H9 (cell line): ENCODE results near the gene IFIH1. TPM values are rescaled to one million over a fixed set of nuclear protein-coding genes. Genes with fewer than 3 reads are reported as not detected.

ENCODE experiments used
- DNase-seq: peaks from one replicate; pipeline ENCODE4 v3.0.0-alpha.2; 2017
- H2AFZ ChIP-seq: one replicate; pipeline ENCODE4 v1.6.1; 2013; ENCODE audit warnings: mild to moderate bottlenecking, low read length, control low read depth, moderate library complexity
- H2AK5ac ChIP-seq: 2 replicates; pipeline ENCODE4 v1.6.1; 2013; ENCODE audit warnings: low read length, control low read depth, mixed read lengths; ENCODE audit not compliant: insufficient read length
- H2BK120ac ChIP-seq: one replicate; pipeline ENCODE4 v1.6.1; 2013; ENCODE audit warnings: low read depth, mild to moderate bottlenecking, low read length, control low read depth, inconsistent platforms; ENCODE audit not compliant: poor library complexity, severe bottlenecking
- H2BK12ac ChIP-seq: 2 replicates; pipeline ENCODE4 v1.6.1; 2013; ENCODE audit warnings: low read length, control low read depth, mixed read lengths, low read depth; ENCODE audit not compliant: insufficient read length
- H2BK15ac ChIP-seq: 2 replicates; pipeline ENCODE4 v1.6.1; 2013; ENCODE audit warnings: low read depth, low read length, control low read depth
- H2BK20ac ChIP-seq: one replicate; pipeline ENCODE4 v1.6.1; 2013; ENCODE audit warnings: low read depth, mild to moderate bottlenecking, low read length, control low read depth, inconsistent platforms; ENCODE audit not compliant: poor library complexity, severe bottlenecking
- H2BK5ac ChIP-seq: 2 replicates; pipeline ENCODE4 v1.6.1; 2013; ENCODE audit warnings: low read length, control low read depth, mixed read lengths; ENCODE audit not compliant: insufficient read length
- H3K14ac ChIP-seq: 2 replicates; pipeline ENCODE4 v1.6.1; 2013; ENCODE audit warnings: low read length, control low read depth; ENCODE audit not compliant: insufficient read depth
- H3K18ac ChIP-seq: 2 replicates; pipeline ENCODE4 v1.6.1; 2013; ENCODE audit warnings: low read depth, mild to moderate bottlenecking, mixed read lengths, low read length, control low read depth; ENCODE audit not compliant: insufficient read length
- H3K23ac ChIP-seq: 2 replicates; pipeline ENCODE4 v1.6.1; 2013; ENCODE audit warnings: low read length, control low read depth, mixed read lengths, low read depth; ENCODE audit not compliant: insufficient read length
- H3K23me2 ChIP-seq: 2 replicates; pipeline ENCODE4 v1.6.1; 2013; ENCODE audit warnings: low read depth, mild to moderate bottlenecking, mixed read lengths, low read length, control low read depth; ENCODE audit not compliant: insufficient read length, poor library complexity, severe bottlenecking
- H3K27ac ChIP-seq: 2 replicates; pipeline ENCODE4 v1.5.1; 2013; ENCODE audit warnings: low read length, control low read depth, mixed read lengths, low read depth; ENCODE audit not compliant: insufficient read length
- H3K27me3 ChIP-seq: 2 replicates; pipeline ENCODE4 v1.6.1; 2013; ENCODE audit warnings: low read length, control low read depth, inconsistent platforms; ENCODE audit not compliant: insufficient read depth
- H3K4ac ChIP-seq: 2 replicates; pipeline ENCODE4 v1.6.1; 2013; ENCODE audit warnings: low read depth, mild to moderate bottlenecking, control low read depth, inconsistent platforms, low read length, moderate library complexity
- H3K4me1 ChIP-seq: 2 replicates; pipeline ENCODE4 v1.6.1; 2013; ENCODE audit warnings: low read length, control low read depth, inconsistent platforms; ENCODE audit not compliant: insufficient read depth
- H3K4me2 ChIP-seq: 2 replicates; pipeline ENCODE4 v1.6.1; 2013; ENCODE audit warnings: low read length, control low read depth, mixed read lengths; ENCODE audit not compliant: insufficient read length, insufficient read depth
- H3K56ac ChIP-seq: 2 replicates; pipeline ENCODE4 v1.6.1; 2013; ENCODE audit warnings: low read depth, mild to moderate bottlenecking, mixed read lengths, low read length, control low read depth; ENCODE audit not compliant: insufficient read length
- H3K79me1 ChIP-seq: 2 replicates; pipeline ENCODE4 v1.6.1; 2013; ENCODE audit warnings: low read depth, mild to moderate bottlenecking, moderate library complexity, low read length, control low read depth, inconsistent platforms; ENCODE audit not compliant: insufficient read depth, poor library complexity, severe bottlenecking
- H3K79me2 ChIP-seq: 2 replicates; pipeline ENCODE4 v1.6.1; 2013; ENCODE audit warnings: low read length, control low read depth, inconsistent platforms; ENCODE audit not compliant: insufficient read depth
- H3K9ac ChIP-seq: 2 replicates; pipeline ENCODE4 v1.6.1; 2013; ENCODE audit warnings: low read length, control low read depth, mixed read lengths; ENCODE audit not compliant: insufficient read length; ENCODE audit errors: extremely low read depth
- H3K9me3 ChIP-seq: one replicate; pipeline ENCODE4 v1.6.1; 2013; ENCODE audit warnings: low read depth, low read length, inconsistent platforms; ENCODE audit not compliant: control insufficient read depth
- H3T11ph ChIP-seq: one replicate; pipeline ENCODE4 v1.6.1; 2013; ENCODE audit warnings: mild to moderate bottlenecking, low read length, control low read depth, inconsistent platforms
- H4K20me1 ChIP-seq: one replicate; pipeline ENCODE4 v1.6.1; 2013; ENCODE audit not compliant: control insufficient read depth, insufficient read length, insufficient read depth
- H4K5ac ChIP-seq: 2 replicates; pipeline ENCODE4 v1.6.1; 2013; ENCODE audit warnings: low read depth, mild to moderate bottlenecking, mixed read lengths, low read length, control low read depth; ENCODE audit not compliant: insufficient read length
- H4K8ac ChIP-seq: replicated peaks from 2 replicates; pipeline ENCODE4 v1.6.1; 2013; ENCODE audit warnings: low read length, control low read depth, mixed read lengths, low read depth; ENCODE audit not compliant: insufficient read length
- H4K91ac ChIP-seq: 2 replicates; pipeline ENCODE4 v1.6.1; 2013; ENCODE audit warnings: low read depth, mild to moderate bottlenecking, moderate library complexity, mixed read lengths, low read length, control low read depth; ENCODE audit not compliant: insufficient read length
- H3K27ac Mint-ChIP-seq, 3 experiments: 2 replicates in 2 of 3; 3 replicates in 1 of 3; pipeline ENCODE4 v1.8.0; 2020 to 2021; ENCODE audit warnings: mixed read lengths in 3 of 3, mild to moderate bottlenecking in 1 of 3, moderate library complexity in 1 of 3
- H3K27me3 Mint-ChIP-seq: 2 replicates; pipeline ENCODE4 v1.8.0; 2021; ENCODE audit warnings: low read depth, mild to moderate bottlenecking, moderate library complexity, mixed read lengths
- H3K36me3 Mint-ChIP-seq, 3 experiments: 2 replicates in 2 of 3; 3 replicates in 1 of 3; pipeline ENCODE4 v1.8.0; 2020 to 2021; ENCODE audit warnings: low read depth in 3 of 3, mixed read lengths in 3 of 3; ENCODE audit not compliant: insufficient read depth in 1 of 3
- H3K4me1 Mint-ChIP-seq, 2 experiments: 2 replicates each; pipeline ENCODE4 v1.8.0; 2020; ENCODE audit warnings: mixed read lengths in 2 of 2
- H3K4me3 Mint-ChIP-seq, 2 experiments: 2 replicates in 1 of 2; 3 replicates in 1 of 2; pipeline ENCODE4 v1.8.0; 2020 to 2021; ENCODE audit warnings: mild to moderate bottlenecking in 2 of 2, mixed read lengths in 2 of 2, moderate library complexity in 1 of 2
- H3K9me3 Mint-ChIP-seq, 2 experiments: 2 replicates in 1 of 2; 3 replicates in 1 of 2; pipeline ENCODE4 v1.8.0; 2020; ENCODE audit warnings: mild to moderate bottlenecking in 2 of 2, mixed read lengths in 2 of 2, moderate library complexity in 1 of 2
- WGBS: extraction: QIAGEN DNeasy Blood & Tissue Kit; methylation state at CpG from one replicate; pipeline ENCODE4 v1.1.7; 2013; ENCODE audit warnings: missing lambda C conversion rate, low lambda C conversion rate, mixed read lengths; ENCODE audit not compliant: insufficient read length; ENCODE audit errors: extremely low coverage; 5-methylcytosine and 5-hydroxymethylcytosine counted together
- total RNA-seq: library from RNA; stranded (reverse); gene quantifications from 2 replicates; pipeline ENCODE4 v1.2.1, GENCODE V29; 2021
- TF ChIP-seq, protein P1 (sequence below): fragments of 200-600 bp; sonication (generic); conservative IDR thresholded peaks from 3 replicates; pipeline ENCODE4 v1.8.0; 2021; ENCODE audit warnings: antibody characterized with exemption, mild to moderate bottlenecking

The IFIH1 gene
- total RNA-seq, 1 experiment from 2014 or later: 0.81 TPM

DNA sequence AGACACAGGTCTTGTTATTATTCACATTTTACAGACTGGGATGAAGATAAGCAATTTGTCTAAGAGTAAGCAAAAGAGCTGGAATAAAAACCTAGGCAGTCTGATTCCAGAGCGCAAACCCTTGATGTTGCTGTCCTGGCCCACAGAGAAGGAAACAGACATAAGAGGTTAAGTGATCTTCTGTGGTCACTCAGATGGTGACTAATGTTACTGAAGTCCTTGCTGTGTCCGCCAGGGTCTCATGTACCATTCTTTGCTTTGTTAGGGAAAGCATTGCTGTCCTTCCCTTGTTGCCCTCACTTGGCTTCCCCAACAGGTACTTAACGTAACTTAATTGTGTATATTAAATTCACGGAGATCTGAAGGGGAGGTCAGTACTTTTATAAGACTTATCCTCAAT is 60.3 kb downstream of the IFIH1 start:
- Histone ChIP-seq H3K18ac (no peak overlapping the region), H3K4me2 (no peak overlapping the region), H4K8ac (no peak overlapping the region), H2AK5ac (no peak overlapping the region), H4K5ac (no peak overlapping the region), H3K14ac (no peak overlapping the region), H3K23ac (no peak overlapping the region), H2BK5ac (no peak overlapping the region), H2BK120ac (no peak overlapping the region), H3K27me3 (no peaks in the 10 kb centered on the region), H3K4ac (no peak overlapping the region), H2BK20ac (no peak overlapping the region), H2BK15ac (no peak overlapping the region), H3K79me2 (no peaks in the 10 kb centered on the region), H3K9ac (no peak overlapping the region), H3K27ac (no peak overlapping the region), H2AFZ (no peak overlapping the region), H3K9me3 (no peaks in the 10 kb centered on the region), H3K4me1 (no peaks in the 10 kb centered on the region), H4K20me1 (no peaks in the 10 kb centered on the region), H2BK12ac (no peak overlapping the region), H3K79me1 (no peaks in the 10 kb centered on the region), H3K23me2 (no peaks in the 10 kb centered on the region), H3T11ph (no peak overlapping the region), H4K91ac (no peak overlapping the region), H3K56ac (no peak overlapping the region)
- H3K36me3 Mint-ChIP-seq: no peaks in the 10 kb centered on the region
- TF ChIP-seq, protein P1, sequence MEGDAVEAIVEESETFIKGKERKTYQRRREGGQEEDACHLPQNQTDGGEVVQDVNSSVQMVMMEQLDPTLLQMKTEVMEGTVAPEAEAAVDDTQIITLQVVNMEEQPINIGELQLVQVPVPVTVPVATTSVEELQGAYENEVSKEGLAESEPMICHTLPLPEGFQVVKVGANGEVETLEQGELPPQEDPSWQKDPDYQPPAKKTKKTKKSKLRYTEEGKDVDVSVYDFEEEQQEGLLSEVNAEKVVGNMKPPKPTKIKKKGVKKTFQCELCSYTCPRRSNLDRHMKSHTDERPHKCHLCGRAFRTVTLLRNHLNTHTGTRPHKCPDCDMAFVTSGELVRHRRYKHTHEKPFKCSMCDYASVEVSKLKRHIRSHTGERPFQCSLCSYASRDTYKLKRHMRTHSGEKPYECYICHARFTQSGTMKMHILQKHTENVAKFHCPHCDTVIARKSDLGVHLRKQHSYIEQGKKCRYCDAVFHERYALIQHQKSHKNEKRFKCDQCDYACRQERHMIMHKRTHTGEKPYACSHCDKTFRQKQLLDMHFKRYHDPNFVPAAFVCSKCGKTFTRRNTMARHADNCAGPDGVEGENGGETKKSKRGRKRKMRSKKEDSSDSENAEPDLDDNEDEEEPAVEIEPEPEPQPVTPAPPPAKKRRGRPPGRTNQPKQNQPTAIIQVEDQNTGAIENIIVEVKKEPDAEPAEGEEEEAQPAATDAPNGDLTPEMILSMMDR: no peak
- H3K27ac Mint-ChIP-seq: no peak overlapping the region
- WGBS: no CpG with 5 or more reads among the region's 4 CpGs
- peaks cover 9 to 12% of the 10 kb centered on the region in 2 experiments for H3K4me1 Mint-ChIP-seq
- no peaks in the 10 kb centered on the region for H3K27me3 Mint-ChIP-seq
- no peak overlapping the region for H3K4me3 Mint-ChIP-seq
- H3K9me3 Mint-ChIP-seq: no peaks in the 10 kb centered on the region
- DNase-seq: no peak
